HG02610 (cell line): Measurements from ENCODE around the gene AFF3.
"Not testable (repeated sequence)": the region's sequence is repeated elsewhere in the genome, so short reads cannot be mapped to it uniquely, and the experiment has no call there.

Experiments used
- ATAC-seq: cut with Tn5 transposase; IDR thresholded peaks from one replicate; pipeline ENCODE4 v1.9.1; 2021; ENCODE audit warnings: mild to moderate bottlenecking, moderate library complexity; ENCODE audit not compliant: unreplicated experiment

The AFF3 gene

GRCh38 chr2:100146657-100146960, 4.2 kb upstream of the AFF3 start:
- no peak for ATAC-seq

- ATAC-seq = no peak
Measured at GRCh38 chr2:100145893-100146656, 3.7 kb upstream of the AFF3 start.

- no peak for ATAC-seq
Measured at GRCh38 chr2:100143286-100143685, 896 bp upstream of the AFF3 start.

GRCh38 chr2:100141906-100142305, 484 bp downstream of the AFF3 start:
- no peak for ATAC-seq

GRCh38 chr2:100140582-100140981, 1.8 kb downstream of the AFF3 start:
- no peak for ATAC-seq

- no peak for ATAC-seq
Measured at GRCh38 chr2:100137866-100138570, 4.4 kb downstream of the AFF3 start.

GRCh38 chr2:100137318-100137717, 5.1 kb downstream of the AFF3 start:
- no peak for ATAC-seq

- ATAC-seq = peak; percentile 69
Measured at GRCh38 chr2:100136310-100136709, 6.1 kb downstream of the AFF3 start.

- ATAC-seq = no peak
Measured at GRCh38 chr2:100135415-100135814, 7.0 kb downstream of the AFF3 start.

GRCh38 chr2:100130595-100131391, 11.6 kb downstream of the AFF3 start:
- ATAC-seq = peak; percentile 54

GRCh38 chr2:100126897-100127401, 15.4 kb downstream of the AFF3 start:
- no peak for ATAC-seq

- ATAC-seq = no peak
Measured at GRCh38 chr2:100126201-100126600, 16.2 kb downstream of the AFF3 start.

- ATAC-seq = no peak
Measured at GRCh38 chr2:100125626-100126025, 16.8 kb downstream of the AFF3 start.

- ATAC-seq = no peak
Measured at GRCh38 chr2:100124761-100125160, 17.6 kb downstream of the AFF3 start.

- ATAC-seq = no peak
Measured at GRCh38 chr2:100121124-100121718, 21.2 kb downstream of the AFF3 start.

GRCh38 chr2:100119235-100119634, 23.2 kb downstream of the AFF3 start:
- ATAC-seq = no peak

GRCh38 chr2:100113990-100114433, 28.4 kb downstream of the AFF3 start:
- ATAC-seq = peak; percentile 87

GRCh38 chr2:100110614-100111000, 31.8 kb downstream of the AFF3 start:
- ATAC-seq = no peak

- no peak for ATAC-seq
Measured at GRCh38 chr2:100109986-100110613, 32.3 kb downstream of the AFF3 start.

- not testable (repeated sequence) for ATAC-seq
Measured at GRCh38 chr2:100108648-100109020, 33.8 kb downstream of the AFF3 start.
